ENCODE measurements around the gene IGF2.

IGF2 gene

DNA sequence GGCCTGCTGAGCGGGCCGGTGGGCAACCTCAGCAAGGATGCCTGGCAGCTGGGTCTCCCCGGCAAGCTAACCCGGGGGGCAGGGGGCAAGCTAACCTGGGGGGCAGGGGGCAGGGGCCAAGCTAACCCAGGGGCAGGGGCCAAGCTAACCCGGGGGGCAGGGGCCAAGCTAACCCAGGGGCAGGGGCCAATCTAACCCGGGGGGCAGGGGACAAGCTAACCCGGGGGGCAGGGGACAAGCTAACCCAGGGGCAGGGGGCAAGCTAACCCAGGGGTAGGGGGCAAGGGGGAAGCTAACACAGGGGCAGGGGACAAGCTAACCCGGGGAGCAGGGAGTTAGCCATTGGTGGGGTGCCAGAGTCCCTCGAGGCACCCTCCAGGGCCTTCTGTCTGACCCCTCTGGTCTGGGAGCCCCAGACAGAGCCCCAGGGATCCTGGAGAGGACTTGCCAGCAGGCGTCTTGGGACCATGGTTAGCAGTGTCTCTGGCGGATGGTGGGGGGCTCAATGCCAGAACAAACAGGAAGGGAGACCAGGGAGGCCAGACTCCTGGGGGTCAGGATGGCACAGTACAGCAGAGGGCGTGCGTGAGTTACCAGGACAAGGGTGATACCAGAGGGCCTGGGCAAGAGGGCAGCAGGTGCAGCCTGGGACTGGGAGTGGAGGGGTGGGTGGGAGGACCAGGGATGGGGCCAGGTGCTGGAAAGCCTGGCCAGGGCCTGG lies 16.1 kb downstream of the IGF2 start:
- no peak for DNase-seq (ENCODE audit: low read depth in 2 of 2)

DNA sequence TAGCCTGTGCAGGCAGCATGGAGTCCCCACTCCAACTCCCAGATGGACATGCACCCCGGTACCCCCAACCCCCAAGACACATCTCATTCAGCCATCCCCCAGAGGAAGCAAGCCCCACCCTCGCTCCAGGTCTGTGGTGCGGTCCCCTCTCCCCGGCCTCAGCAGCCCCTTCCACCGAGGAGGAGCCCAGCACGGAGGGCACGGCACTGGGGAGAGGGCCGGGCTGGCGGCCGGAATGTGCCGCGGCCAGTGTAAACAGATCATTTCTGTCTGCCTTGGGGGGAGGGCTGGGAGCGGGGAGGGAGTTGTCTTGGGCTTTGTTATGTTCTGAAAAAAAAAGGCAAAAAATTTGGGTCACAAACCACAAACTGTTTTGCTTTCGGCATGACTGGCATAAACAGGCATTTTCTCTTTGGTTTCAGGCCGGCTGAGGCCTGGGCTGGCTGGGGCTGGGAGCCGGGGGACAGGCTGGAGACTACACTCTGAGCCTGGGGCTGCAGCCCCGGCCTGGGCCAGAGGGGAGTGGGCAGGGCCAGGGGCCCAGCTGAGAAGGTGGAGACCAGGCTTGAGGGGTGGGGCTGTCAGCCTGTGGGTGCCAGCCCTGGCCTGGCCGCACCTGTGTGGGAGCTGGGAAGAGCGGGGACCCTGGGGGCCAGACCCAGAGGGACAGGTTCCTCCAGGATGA lies 16.8 kb downstream of the IGF2 start:
- no peak for DNase-seq (ENCODE audit: low read depth in 2 of 2)

DNA sequence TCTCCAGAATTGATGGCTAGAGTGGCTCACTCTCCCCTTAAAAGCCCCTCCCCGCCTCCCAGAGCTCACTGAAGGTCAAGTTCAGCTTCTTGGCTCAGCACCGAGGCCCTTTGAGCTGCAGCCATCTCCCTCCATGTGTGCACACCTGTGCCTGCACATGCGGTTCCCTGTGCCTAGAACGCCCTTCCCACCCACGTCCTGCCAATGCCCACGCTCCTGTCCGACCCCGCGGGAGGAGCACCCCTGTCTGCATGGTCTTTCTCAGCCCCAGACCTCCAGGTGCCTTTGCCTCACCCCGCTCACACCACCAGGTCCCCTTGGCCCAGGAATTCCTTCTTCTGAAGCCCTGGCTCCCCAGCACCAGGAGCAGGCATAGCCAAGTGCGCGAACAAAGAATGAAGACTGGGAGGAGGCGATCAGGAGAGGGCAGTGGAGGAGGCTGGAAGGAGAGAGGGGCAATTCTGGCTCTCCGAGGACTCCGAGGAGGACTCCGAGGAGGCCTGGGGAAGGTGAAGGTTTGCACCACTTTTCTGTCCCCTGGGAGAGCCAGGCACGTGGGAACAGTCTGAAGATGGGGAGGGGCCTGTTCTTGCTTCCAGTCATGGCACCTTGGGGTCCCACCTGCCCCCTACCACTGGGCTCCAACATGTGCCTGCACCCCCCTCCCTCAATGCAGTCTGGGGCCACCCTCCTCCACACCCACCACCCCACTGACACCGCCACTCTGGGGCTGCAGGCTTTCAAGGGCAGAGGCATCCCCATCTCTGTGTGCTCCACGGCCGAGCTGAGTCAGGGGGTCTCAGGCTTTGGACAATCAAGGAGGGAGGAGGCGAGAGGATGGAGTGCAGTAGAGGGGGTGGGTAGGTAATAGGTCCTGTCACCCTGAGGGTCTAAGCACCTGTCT lies 17.7 kb downstream of the IGF2 start:
- no peak for DNase-seq (ENCODE audit: low read depth in 2 of 2)

DNA sequence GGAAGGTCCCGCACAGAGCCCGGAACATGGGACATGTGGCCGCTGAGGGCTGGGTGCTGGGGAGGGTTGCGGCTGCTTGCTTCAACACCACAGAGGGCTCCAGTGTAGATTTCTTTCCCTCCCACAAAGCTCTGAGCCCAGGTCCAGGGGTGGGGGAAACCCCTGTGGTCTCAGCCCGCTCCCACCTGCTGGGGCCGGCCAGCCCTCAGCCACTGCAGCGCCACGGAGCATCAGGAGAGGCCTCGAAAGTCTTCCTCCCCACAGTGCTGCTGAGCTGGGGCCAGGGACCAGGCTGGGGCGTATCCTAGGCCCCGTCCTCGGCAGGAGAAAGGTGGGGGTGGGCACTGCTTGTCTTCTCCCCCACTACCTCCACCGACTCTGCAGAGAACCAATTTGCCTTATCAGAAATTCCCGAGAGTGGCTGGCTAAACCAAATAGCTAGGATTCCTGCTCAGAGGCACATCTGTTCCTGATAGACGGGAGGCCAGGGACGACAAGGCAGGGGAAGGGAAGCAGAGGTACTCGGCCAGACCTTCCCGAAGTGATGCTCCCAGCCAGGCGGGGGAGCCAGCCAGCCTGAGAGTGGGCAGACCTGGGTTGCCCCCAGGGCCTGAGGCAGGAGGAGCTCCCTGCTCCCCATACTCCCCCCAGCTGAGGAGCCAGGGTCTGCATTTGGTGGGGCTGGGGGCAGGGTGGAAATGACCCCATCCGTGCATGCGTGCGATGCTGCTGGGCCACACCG lies 18.7 kb downstream of the IGF2 start:
- DNase-seq (ENCODE audit: low read depth in 2 of 2), result no peak

GRCh38 chr11:2118677-2119076 lies 20.5 kb downstream of the IGF2 start:
- DNase-seq (ENCODE audit: low read depth in 2 of 2), result no peak

DNA sequence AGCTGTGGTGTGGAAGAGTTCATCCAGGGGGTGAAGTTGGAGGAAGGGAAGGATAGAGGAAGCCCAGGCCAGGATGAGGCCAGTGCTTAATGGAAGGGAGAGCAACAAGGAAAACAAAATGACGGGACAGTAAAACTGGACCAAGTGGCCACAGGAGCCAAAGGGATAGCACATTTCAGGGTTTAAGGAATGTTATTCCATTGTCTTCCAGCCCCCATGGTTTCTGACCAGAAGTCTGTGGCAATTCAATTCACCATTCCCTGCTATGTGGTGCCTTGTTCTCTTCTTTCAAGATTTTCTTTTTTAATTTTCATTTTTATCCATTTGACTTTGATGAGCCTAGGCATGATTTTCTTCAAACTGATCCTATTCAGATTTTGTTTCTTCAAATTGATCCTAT lies 22.5 kb downstream of the IGF2 start:
- no peak for DNase-seq (ENCODE audit: low read depth in 2 of 2)

- no peak for DNase-seq (ENCODE audit: low read depth in 2 of 2)
These were observed 23.9 kb downstream of the IGF2 start for GRCh38 chr11:2115308-2115707.

- no peak for DNase-seq (ENCODE audit: low read depth in 2 of 2)
These were observed 24.6 kb downstream of the IGF2 start for GRCh38 chr11:2114430-2115241.

DNA sequence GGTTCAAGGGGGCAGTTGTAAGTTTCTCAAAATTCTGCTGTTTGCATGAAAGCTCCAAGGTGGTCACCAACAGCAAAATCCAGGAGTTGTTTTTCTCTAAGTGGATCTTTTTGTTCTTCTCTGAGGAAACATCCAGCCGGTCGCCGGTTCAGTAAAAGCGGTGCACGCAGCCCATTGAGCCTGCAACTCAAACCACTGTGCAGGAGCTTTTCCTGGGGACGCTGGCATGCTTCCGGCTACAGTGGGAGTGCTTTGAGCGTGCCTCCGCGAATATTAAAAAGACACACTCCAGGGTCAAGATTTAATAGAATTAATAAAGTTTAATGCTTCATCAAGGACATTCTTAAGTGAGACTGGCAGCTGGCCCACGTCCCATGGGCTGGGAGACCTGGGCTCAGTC lies 25.4 kb downstream of the IGF2 start:
- no peak for DNase-seq (ENCODE audit: low read depth in 2 of 2)

- DNase-seq (ENCODE audit: low read depth in 2 of 2), result no peak
These were observed 28.7 kb downstream of the IGF2 start for GRCh38 chr11:2110521-2110920.

- no peak for DNase-seq (ENCODE audit: low read depth in 2 of 2)
These were observed 29.6 kb downstream of the IGF2 start for GRCh38 chr11:2109541-2110019.

- no peak for DNase-seq (ENCODE audit: low read depth in 2 of 2)
These were observed 30.3 kb downstream of the IGF2 start for GRCh38 chr11:2108675-2109491.

- no peak for DNase-seq (ENCODE audit: low read depth in 2 of 2)
These were observed 31.1 kb downstream of the IGF2 start for GRCh38 chr11:2107941-2108630.

- DNase-seq (ENCODE audit: low read depth in 2 of 2), result no peak
These were observed 31.7 kb downstream of the IGF2 start for GRCh38 chr11:2107521-2107920.

DNA sequence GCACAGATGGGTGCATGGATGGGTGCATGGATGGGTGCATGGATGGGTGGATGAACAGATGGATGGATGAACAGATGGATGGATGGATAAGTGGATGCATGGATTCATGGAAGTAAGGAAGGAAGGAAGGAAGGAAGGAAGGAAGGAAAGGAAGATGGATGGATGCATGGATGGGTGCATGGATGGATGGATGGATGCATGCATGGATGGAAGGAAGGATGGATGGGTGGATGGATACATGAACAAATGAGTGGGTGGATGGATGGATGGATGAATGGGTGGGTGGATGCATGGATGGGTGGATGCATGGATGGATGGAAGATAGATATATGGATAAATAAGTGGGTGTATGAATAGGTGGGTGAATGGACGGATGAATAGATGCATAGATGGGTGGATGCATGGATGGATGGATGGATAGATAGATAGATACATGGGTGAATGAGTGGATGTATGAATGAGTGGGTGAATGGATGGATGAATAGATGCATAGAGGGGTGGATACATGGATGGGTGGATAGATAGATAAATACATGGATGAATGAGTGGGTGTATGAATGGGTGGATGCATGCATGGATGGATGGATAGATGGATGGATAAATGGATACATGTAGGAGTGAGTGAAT lies 32.5 kb downstream of the IGF2 start:
- no peak for DNase-seq (ENCODE audit: low read depth in 2 of 2)

- no peak for DNase-seq (ENCODE audit: low read depth in 2 of 2)
These were observed 33.7 kb downstream of the IGF2 start for GRCh38 chr11:2105511-2105910.

GRCh38 chr11:2104524-2105440 lies 34.4 kb downstream of the IGF2 start:
- no peak for DNase-seq (ENCODE audit: low read depth in 2 of 2)

Data from stimulated activated CD4-positive, alpha-beta T cell treated with anti-CD3 and anti-CD28 coated beads, Interleukin-12 subunit alpha, Interleukin-12 subunit beta, amount 100 ng/mL, for 24 hours (primary cell).